Body of pancreas (tissue), 4 donors: Measurements from ENCODE around the gene ZNF660. TPM values are rescaled to one million over a fixed set of nuclear protein-coding genes. Genes with fewer than 3 reads are reported as not detected.

ENCODE experiments used
- ATAC-seq: fragments of 150-250 bp; one replicate; pipeline ENCODE4 v1.9.1; 2016
- DNase-seq, 4 donors: peaks; one replicate each; pipeline ENCODE4 v3.0.0-alpha.2; 2019
- H3K27ac ChIP-seq, 4 donors: fragments of 200-600 bp; sonication (generic); 1 replicate in 3 of 4; 2 replicates in 1 of 4; pipeline versions ENCODE4 v1.5.1 to v1.6.1; 2016 to 2019; ENCODE audit warnings: mild to moderate bottlenecking in 1 of 4, mixed read lengths in 1 of 4, moderate library complexity in 1 of 4
- H3K27me3 ChIP-seq, 2 donors: fragments of 200-600 bp; sonication (generic); one replicate each; pipeline ENCODE4 v1.6.0; 2016; ENCODE audit warnings: mild to moderate bottlenecking in 1 of 2
- H3K36me3 ChIP-seq, 2 donors: fragments of 200-600 bp; sonication (generic); replicated peaks in 1 of 2; 2 replicates each; pipeline ENCODE4 v1.5.1; 2016; ENCODE audit warnings: low read depth in 2 of 2; ENCODE audit not compliant: insufficient read depth in 1 of 2
- H3K4me1 ChIP-seq: fragments of 200-600 bp; sonication (generic); one replicate; pipeline ENCODE4 v1.6.0; 2016
- H3K4me3 ChIP-seq, 2 donors: fragments of 200-600 bp; sonication (generic); 1 replicate in 1 of 2; 2 replicates in 1 of 2; pipeline ENCODE4 v1.5.1; 2016 to 2019
- H3K9me3 ChIP-seq, 3 donors: fragments of 200-600 bp; sonication (generic); 1 replicate in 2 of 3; 2 replicates in 1 of 3; pipeline ENCODE4 v1.5.1; 2016
- POLR2A ChIP-seq, 3 donors: fragments of 450-650 bp; IDR thresholded peaks; one replicate each; pipeline ENCODE4 v1.6.1; 2016; ENCODE audit warnings: antibody characterized with exemption in 3 of 3, mild to moderate bottlenecking in 2 of 3
- WGBS, 2 donors: methylation state at CpG; one replicate each; pipeline ENCODE4 v1.1.5; 2017; 5-methylcytosine and 5-hydroxymethylcytosine counted together
- intact Hi-C: fragments of 100-400 bp; cut with DNase I; formaldehyde crosslinking; loops from one replicate; pipeline ENCODE4 v1.15.1; 2023
- total RNA-seq, 2 donors: library from RNA; depleted of rRNA; stranded (reverse); fragments of >200 nt; gene quantifications; one replicate each; pipeline ENCODE4 v1.1.0, GENCODE V29; 2016
- TF ChIP-seq, protein P1 (sequence below), 7 experiments: fragments of 450-650 bp in 4 of 7; fragments of 200-600 bp in 3 of 7; sonication (generic) in 3 of 7; IDR thresholded peaks; one replicate each; pipeline ENCODE4 v1.5.1; 2016 to 2019; ENCODE audit warnings: antibody characterized with exemption in 7 of 7

Gene ZNF660
- total RNA-seq, 2 donors from 2014 or later, result 2.1 to 6.3 TPM

GRCh38 chr3:44601749-44602148 is 17.0 kb downstream of the ZNF660 start:
- TF ChIP-seq, protein P1, sequence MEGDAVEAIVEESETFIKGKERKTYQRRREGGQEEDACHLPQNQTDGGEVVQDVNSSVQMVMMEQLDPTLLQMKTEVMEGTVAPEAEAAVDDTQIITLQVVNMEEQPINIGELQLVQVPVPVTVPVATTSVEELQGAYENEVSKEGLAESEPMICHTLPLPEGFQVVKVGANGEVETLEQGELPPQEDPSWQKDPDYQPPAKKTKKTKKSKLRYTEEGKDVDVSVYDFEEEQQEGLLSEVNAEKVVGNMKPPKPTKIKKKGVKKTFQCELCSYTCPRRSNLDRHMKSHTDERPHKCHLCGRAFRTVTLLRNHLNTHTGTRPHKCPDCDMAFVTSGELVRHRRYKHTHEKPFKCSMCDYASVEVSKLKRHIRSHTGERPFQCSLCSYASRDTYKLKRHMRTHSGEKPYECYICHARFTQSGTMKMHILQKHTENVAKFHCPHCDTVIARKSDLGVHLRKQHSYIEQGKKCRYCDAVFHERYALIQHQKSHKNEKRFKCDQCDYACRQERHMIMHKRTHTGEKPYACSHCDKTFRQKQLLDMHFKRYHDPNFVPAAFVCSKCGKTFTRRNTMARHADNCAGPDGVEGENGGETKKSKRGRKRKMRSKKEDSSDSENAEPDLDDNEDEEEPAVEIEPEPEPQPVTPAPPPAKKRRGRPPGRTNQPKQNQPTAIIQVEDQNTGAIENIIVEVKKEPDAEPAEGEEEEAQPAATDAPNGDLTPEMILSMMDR (IDR thresholded peaks at IDR 0.05), result no peak
- no peak for TF ChIP-seq POLR2A (IDR thresholded peaks at IDR 0.05)
- intact Hi-C loops, result no loop called here
- no peak for ATAC-seq

DNA sequence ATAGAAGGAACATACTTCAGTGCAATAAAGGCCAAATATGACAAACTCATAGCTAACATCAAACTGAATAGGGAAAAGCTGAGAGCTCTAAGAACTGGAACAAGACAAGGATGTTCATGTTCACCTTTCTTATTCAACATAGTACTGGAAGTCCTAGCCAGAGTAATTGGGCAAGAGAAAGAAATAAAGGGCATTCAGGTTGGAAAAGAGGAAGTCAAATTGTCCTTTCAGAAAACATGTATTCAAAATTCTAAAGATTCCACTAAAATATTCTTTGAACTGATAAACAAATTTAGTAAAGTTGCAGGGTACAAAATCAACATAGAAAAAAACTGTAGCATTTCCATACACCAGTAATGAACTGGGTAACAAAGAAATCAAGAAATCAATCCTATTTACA is 27.9 kb downstream of the ZNF660 start:
- no peak overlapping the region for H3K27ac ChIP-seq
- ATAC-seq, result no peak
- TF ChIP-seq, protein P1 (IDR thresholded peaks at IDR 0.05), result no peak
- no peak for TF ChIP-seq POLR2A (IDR thresholded peaks at IDR 0.05)
- no peaks in the 10 kb centered on the region for H3K36me3 ChIP-seq
- DNase-seq, result no peak
- no peaks in the 10 kb centered on the region for H3K9me3 ChIP-seq
- no peaks in the 10 kb centered on the region for H3K4me1 ChIP-seq
- intact Hi-C loops, result no loop called here
- no peak overlapping the region for H3K4me3 ChIP-seq
- no peaks in the 10 kb centered on the region for H3K27me3 ChIP-seq

More at GRCh38 chr3:44601749-44602148, 17.0 kb downstream of the ZNF660 start:
- H3K9me3 ChIP-seq, result no peaks in the 10 kb centered on the region
- no peaks in the 10 kb centered on the region for H3K4me1 ChIP-seq
- no peaks in the 10 kb centered on the region for H3K36me3 ChIP-seq
- H3K4me3 ChIP-seq, result no peak overlapping the region
- 93 to 100% methylated on average over 2 of the region's 2 CpGs for WGBS, 2 donors
- H3K27me3 ChIP-seq, result no peaks in the 10 kb centered on the region
- no peak for DNase-seq
- H3K27ac ChIP-seq, result no peak overlapping the region

- intact Hi-C loops, result no loop called here
- WGBS, 2 donors, result 0 to 2% methylated on average over 10 to 47 of the region's 47 CpGs
These were observed 40.2 kb downstream of the ZNF660 start, which contains the start of gene ZNF197 for GRCh38 chr3:44624749-44625480. TSS of gene ZNF197 (plus strand) at chr3:44625036. CDS start at chr3:44629155, 4,119 bp downstream.

DNA sequence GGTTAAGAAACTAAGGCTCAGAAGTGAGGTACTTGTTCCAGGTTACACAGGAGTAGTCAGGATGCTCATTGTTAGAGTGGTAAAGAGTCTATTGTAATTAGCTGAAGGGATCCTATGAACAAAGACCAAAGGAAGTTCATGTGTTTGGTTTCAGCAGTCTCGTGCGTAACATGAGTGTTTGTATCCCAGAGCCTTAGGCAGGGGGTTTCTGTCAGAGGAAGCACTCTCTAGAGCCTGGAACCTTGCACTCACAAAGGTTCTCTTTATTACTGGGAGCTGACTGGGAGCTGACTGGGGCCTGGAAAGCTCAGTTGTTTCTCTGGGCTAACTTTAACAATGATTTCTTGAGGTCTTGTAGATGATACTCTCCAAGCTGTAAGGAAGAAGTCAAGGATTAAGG is 44.0 kb downstream of the ZNF660 start:
- Histone ChIP-seq H3K4me1 (peaks cover 12% of the 10 kb centered on the region), H3K36me3 (peaks cover 5% of the 10 kb centered on the region in 2 donors), H3K27me3 (no peaks in the 10 kb centered on the region), H3K27ac (no peak overlapping the region), H3K9me3 (no peaks in the 10 kb centered on the region), H3K4me3 (no peak overlapping the region)
- intact Hi-C loops, result no loop called here
- no peak for ATAC-seq
- DNase-seq, result no peak
- WGBS, 2 donors, result 90 to 93% methylated on average over 2 of the region's 2 CpGs
- TF ChIP-seq, protein P1 (IDR thresholded peaks at IDR 0.05), result no peak
- no peak for TF ChIP-seq POLR2A (IDR thresholded peaks at IDR 0.05)

More at GRCh38 chr3:44624749-44625480, 40.2 kb downstream of the ZNF660 start, which contains the start of gene ZNF197:
- Histone ChIP-seq H3K4me3 (peak within 1 kb of the TSS; percentile 78 to 91), H3K27me3 (no peaks in the 10 kb centered on the region), H3K4me1 (peaks cover 12% of the 10 kb centered on the region), H3K36me3 (no peaks in the 10 kb centered on the region), H3K27ac (peak within 1 kb of the TSS; percentile 68 to 88 (median 72)), H3K9me3 (no peaks in the 10 kb centered on the region)
- TF ChIP-seq, protein P1 (IDR thresholded peaks at IDR 0.05), result peak in 4 of 7 experiments; percentile 15 to 49 (median 22)
- peak; percentile 20 to 60 (median 55) for TF ChIP-seq POLR2A (IDR thresholded peaks at IDR 0.05)
- ATAC-seq (peak; percentile 97), DNase-seq (peak; percentile 84 to 91 (median 88))
